ENCODE measurements around the gene CCL14. TPM values are rescaled to one million over a fixed set of nuclear protein-coding genes. Genes with fewer than 3 reads are reported as not detected.

The CCL14 gene
- total RNA-seq, 1 donor from 2014 or later, result 8.8 TPM

DNA sequence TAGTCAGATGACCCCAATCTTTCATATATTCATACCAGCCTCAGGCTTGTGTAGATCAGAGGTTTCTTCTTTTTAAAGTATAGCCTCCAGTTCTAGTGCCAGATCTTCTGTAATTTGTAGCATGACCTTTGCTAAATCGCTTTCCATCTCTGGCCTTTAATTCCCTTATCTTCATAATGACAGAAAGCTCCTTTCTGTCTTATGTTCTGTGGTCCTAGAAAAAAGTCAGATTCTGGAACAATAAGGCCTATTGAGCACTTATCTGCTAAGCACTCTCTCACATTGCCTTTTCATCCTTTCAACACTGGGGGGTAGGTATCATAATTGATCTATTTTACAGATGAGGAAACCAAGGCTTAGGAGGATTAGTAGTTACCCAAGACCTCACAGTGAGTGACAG is 14.5 kb downstream of the CCL14 start:
- Histone ChIP-seq H3K4me1 (peaks cover 28% of the 10 kb centered on the region), H3K9me3 (replicated peaks) (no peaks in the 10 kb centered on the region), H3K27ac (replicated peaks) (peak overlapping the region; percentile 47), H3K27me3 (ENCODE audit: low read depth) (no peaks in the 10 kb centered on the region), H3K36me3 (no peaks in the 10 kb centered on the region), H3K4me3 (no peak overlapping the region)
- intact Hi-C loops (cut with micrococcal nuclease), result no loop called here
- TF ChIP-seq, protein P1, sequence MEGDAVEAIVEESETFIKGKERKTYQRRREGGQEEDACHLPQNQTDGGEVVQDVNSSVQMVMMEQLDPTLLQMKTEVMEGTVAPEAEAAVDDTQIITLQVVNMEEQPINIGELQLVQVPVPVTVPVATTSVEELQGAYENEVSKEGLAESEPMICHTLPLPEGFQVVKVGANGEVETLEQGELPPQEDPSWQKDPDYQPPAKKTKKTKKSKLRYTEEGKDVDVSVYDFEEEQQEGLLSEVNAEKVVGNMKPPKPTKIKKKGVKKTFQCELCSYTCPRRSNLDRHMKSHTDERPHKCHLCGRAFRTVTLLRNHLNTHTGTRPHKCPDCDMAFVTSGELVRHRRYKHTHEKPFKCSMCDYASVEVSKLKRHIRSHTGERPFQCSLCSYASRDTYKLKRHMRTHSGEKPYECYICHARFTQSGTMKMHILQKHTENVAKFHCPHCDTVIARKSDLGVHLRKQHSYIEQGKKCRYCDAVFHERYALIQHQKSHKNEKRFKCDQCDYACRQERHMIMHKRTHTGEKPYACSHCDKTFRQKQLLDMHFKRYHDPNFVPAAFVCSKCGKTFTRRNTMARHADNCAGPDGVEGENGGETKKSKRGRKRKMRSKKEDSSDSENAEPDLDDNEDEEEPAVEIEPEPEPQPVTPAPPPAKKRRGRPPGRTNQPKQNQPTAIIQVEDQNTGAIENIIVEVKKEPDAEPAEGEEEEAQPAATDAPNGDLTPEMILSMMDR (IDR thresholded peaks at IDR 0.05; ENCODE audit: borderline replicate concordance), result no peak
- no peak for DNase-seq

DNA sequence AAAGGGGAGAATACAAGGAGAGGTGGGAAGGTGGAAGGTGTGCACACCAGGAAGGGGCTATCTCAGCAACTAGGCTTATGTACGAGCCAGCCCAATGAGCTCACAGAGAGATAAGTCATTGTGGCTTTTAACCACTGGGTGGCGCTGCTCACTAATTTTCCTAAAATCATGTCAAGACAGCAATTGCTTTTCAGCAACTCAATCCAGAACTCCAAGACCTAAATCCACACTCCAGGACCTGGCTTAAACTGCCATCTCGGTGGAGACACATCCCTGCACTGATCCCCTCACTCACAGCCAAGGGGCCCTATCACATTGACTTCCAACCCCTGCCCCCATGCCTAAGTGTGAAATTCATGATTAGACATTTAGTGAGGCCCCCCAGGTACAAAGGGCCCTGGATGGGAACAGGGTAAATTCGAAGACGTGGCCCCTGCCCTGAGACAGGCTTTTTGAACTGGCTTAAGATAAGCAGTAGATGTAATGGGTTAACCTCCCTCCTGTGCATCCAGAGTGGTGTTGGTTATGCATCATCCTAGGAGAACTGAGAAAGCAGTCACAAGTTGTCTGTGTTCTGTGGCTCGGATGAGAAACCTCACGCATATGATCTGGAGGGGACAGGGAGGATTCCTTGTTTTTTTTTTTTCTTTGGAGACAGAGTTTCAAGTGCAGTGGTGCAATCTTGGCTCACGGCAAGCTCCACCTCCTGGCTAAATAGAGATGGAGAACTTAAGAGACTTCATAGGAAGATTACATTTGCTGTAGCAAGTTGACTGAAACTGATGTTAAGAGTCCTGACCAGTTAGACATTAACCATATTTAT is 16.8 kb downstream of the CCL14 start:
- intact Hi-C loops (cut with micrococcal nuclease), result loop anchor here (5.0 to 10.0 kb wide), 2 partner anchors 173 to 515 kb away; partner anchors contain the start of gene ZNHIT3
- Histone ChIP-seq H3K36me3 (no peaks in the 10 kb centered on the region), H3K27ac (replicated peaks) (no peak overlapping the region), H3K4me3 (no peak overlapping the region), H3K27me3 (ENCODE audit: low read depth) (no peaks in the 10 kb centered on the region), H3K9me3 (replicated peaks) (no peaks in the 10 kb centered on the region), H3K4me1 (peaks cover 25% of the 10 kb centered on the region)
- DNase-seq, result peak; percentile 42
- TF ChIP-seq, protein P1 (IDR thresholded peaks at IDR 0.05; ENCODE audit: borderline replicate concordance), result peak; percentile 85

DNA sequence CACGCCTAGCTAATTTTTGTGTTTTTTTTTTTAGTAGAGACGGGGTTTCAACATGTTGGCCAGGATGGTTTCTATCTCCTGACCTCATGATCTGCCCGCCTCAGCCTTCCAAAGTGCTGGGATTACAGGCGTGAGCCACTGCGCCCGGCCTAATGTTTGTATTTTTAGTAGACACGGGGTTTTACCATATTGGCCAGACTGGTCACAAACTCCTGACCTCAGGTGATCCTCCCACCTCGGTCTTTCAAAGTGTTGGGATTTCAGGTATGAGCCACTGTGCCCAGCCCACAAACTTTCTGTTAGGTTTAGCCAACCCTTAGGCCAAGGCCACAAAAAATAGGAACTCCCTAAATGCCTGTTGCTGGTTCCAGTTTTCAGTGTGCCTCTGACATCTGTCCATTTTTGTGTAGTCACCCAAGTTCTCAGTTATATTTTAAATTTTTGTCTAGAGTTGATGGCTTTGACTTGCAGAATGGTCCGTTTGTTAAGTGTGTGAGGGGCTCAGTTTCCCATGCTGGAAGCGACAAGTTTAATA is 17.9 kb downstream of the CCL14 start:
- Histone ChIP-seq H3K4me1 (peaks cover 20% of the 10 kb centered on the region), H3K9me3 (replicated peaks) (no peaks in the 10 kb centered on the region), H3K27ac (replicated peaks) (no peak overlapping the region), H3K27me3 (ENCODE audit: low read depth) (no peaks in the 10 kb centered on the region), H3K4me3 (no peak overlapping the region), H3K36me3 (no peaks in the 10 kb centered on the region)
- intact Hi-C loops (cut with micrococcal nuclease), result loop anchor here (5.0 to 10.0 kb wide), 2 partner anchors 174 to 516 kb away; partner anchors contain the start of gene ZNHIT3
- TF ChIP-seq, protein P1 (IDR thresholded peaks at IDR 0.05; ENCODE audit: borderline replicate concordance), result no peak
- no peak for DNase-seq

DNA sequence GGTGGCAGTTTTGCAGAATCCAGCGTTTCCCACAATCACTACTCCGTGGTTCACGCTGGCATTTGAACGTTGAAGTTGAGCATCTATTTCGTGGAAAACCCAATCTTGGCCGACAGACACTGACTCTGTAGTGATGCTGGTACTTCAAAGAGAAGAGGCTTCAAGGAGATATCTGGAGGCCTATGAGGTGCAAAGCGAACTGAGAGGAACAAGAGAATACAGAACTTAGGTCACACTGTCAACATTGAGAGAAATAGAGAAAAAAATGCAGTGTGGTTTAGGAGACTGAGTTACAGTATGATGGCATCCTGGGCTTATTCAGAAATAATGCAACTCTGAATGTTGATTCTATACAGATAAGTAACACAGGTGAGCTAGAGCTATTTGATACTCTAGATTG is 21.3 kb downstream of the CCL14 start:
- intact Hi-C loops (cut with micrococcal nuclease), result loop anchor here (5.0 to 10.0 kb wide), 2 partner anchors 177 to 520 kb away; partner anchors contain the start of gene ZNHIT3
- DNase-seq, result no peak
- H3K27me3 ChIP-seq (ENCODE audit: low read depth), result peaks cover 28% of the 10 kb centered on the region
- H3K27ac ChIP-seq (replicated peaks), result no peak overlapping the region
- TF ChIP-seq, protein P1 (IDR thresholded peaks at IDR 0.05; ENCODE audit: borderline replicate concordance), result no peak
- no peaks in the 10 kb centered on the region for H3K36me3 ChIP-seq
- no peak overlapping the region for H3K4me3 ChIP-seq
- no peaks in the 10 kb centered on the region for H3K4me1 ChIP-seq
- no peaks in the 10 kb centered on the region for H3K9me3 ChIP-seq (replicated peaks)

DNA sequence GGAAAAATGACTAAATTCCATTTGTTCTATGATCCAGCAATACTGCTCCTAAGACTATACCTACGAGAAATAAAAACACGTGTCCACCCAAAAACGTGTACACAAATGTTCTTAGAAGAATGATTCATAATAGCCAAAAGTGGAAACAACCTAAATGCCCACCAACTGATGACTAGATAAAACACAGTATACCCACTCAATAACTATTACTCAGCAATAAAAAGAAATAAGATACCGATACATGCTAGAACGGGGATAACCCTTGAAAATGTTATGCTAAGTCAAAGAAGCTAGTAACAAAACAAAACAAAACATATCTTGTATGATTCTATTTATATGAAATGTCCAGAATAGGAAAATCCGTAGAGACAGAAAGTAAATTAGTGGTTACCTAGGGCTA is 22.9 kb downstream of the CCL14 start:
- intact Hi-C loops (cut with micrococcal nuclease), result loop anchor here (10.0 kb wide), 1 partner anchor 521 kb away; the partner anchor contains the start of gene ZNHIT3
- no peaks in the 10 kb centered on the region for H3K36me3 ChIP-seq
- peaks cover 42% of the 10 kb centered on the region for H3K27me3 ChIP-seq (ENCODE audit: low read depth)
- no peak for DNase-seq
- no peak overlapping the region for H3K27ac ChIP-seq (replicated peaks)
- H3K4me1 ChIP-seq, result no peaks in the 10 kb centered on the region
- no peaks in the 10 kb centered on the region for H3K9me3 ChIP-seq (replicated peaks)
- TF ChIP-seq, protein P1 (IDR thresholded peaks at IDR 0.05; ENCODE audit: borderline replicate concordance), result no peak
- H3K4me3 ChIP-seq, result no peak overlapping the region
